Keratinocyte (primary cell): ENCODE measurements around the gene JMJD1C. TPM values are rescaled to one million over a fixed set of nuclear protein-coding genes. Genes with fewer than 3 reads are reported as not detected.
A peak's percentile ranks its signal among the peaks of the same experiment; 100 is the strongest.

Experiments used
- DNase-seq: peaks from one replicate; pipeline ENCODE4 v3.0.0-alpha.2; 2011; ENCODE audit warnings: low read depth, missing footprints, low spot score
- FAIRE-seq: peaks from 2 replicates; lab custom pipeline; 2011; peaks lifted over from hg19 to GRCh38; lab: Jason Lieb, UNC
- H2AFZ ChIP-seq: 2 replicates; pipeline ENCODE4 v1.6.0; 2012; ENCODE audit warnings: low read length, control low read depth, inconsistent platforms; ENCODE audit not compliant: control insufficient read depth
- H3K27ac ChIP-seq: 2 replicates; pipeline ENCODE4 v1.5.1; 2011; ENCODE audit warnings: low read length; ENCODE audit not compliant: control insufficient read depth, insufficient read depth
- H3K27me3 ChIP-seq: 3 replicates; pipeline ENCODE4 v1.6.0; 2011; ENCODE audit warnings: low read length; ENCODE audit not compliant: control insufficient read depth, insufficient read depth; ENCODE audit errors: extremely low read depth
- H3K36me3 ChIP-seq, 2 experiments: 2 replicates in 1 of 2; 3 replicates in 1 of 2; pipeline ENCODE4 v1.5.1; 2011; ENCODE audit warnings: low read length in 2 of 2, mild to moderate bottlenecking in 1 of 2; ENCODE audit not compliant: control insufficient read depth in 2 of 2, insufficient read depth in 2 of 2; ENCODE audit errors: extremely low read depth in 1 of 2
- H3K4me1 ChIP-seq: 3 replicates; pipeline ENCODE4 v1.5.1; 2011; ENCODE audit warnings: low read length; ENCODE audit not compliant: control insufficient read depth, insufficient read depth; ENCODE audit errors: extremely low read depth
- H3K4me2 ChIP-seq: 3 replicates; pipeline ENCODE4 v1.6.0; 2011; ENCODE audit warnings: low read depth, low read length; ENCODE audit not compliant: control insufficient read depth, insufficient read depth; ENCODE audit errors: extremely low read depth
- H3K4me3 ChIP-seq, 3 experiments: fragments of 200-600 bp in 1 of 3; sonication (generic) in 1 of 3; 2 replicates in 2 of 3; 3 replicates in 1 of 3; pipeline ENCODE4 v1.5.1; 2011 to 2016; ENCODE audit warnings: low read length in 3 of 3, mild to moderate bottlenecking in 3 of 3, control low read depth in 2 of 3, inconsistent platforms in 1 of 3, low read depth in 1 of 3, mixed read lengths in 1 of 3, mixed run types in 1 of 3, moderate library complexity in 1 of 3; ENCODE audit not compliant: control insufficient read depth in 2 of 3, insufficient read depth in 2 of 3; ENCODE audit errors: extremely low read depth in 1 of 3
- H3K79me2 ChIP-seq: 2 replicates; pipeline ENCODE4 v1.6.0; 2012; ENCODE audit warnings: low read length; ENCODE audit not compliant: control insufficient read depth, insufficient read depth
- H3K9ac ChIP-seq: 3 replicates; pipeline ENCODE4 v1.6.0; 2011; ENCODE audit warnings: low read length; ENCODE audit not compliant: control insufficient read depth, insufficient read depth; ENCODE audit errors: extremely low read depth
- H3K9me1 ChIP-seq: 3 replicates; pipeline ENCODE4 v1.6.0; 2011; ENCODE audit warnings: low read length; ENCODE audit not compliant: control insufficient read depth, insufficient read depth; ENCODE audit errors: extremely low read depth
- H3K9me3 ChIP-seq: 2 replicates; pipeline ENCODE4 v1.5.1; 2012; ENCODE audit warnings: low read depth, low read length; ENCODE audit not compliant: control insufficient read depth
- H4K20me1 ChIP-seq: 3 replicates; pipeline ENCODE4 v1.6.0; 2011; ENCODE audit warnings: low read length; ENCODE audit not compliant: control insufficient read depth, insufficient read depth; ENCODE audit errors: extremely low read depth
- EZH2 ChIP-seq: IDR thresholded peaks from one replicate; pipeline ENCODE4 v1.6.1; 2012; ENCODE audit warnings: inconsistent platforms, mild to moderate bottlenecking, low read length, moderate library complexity
- dilution Hi-C: fragments of 300-500 bp; cut with MboI; formaldehyde crosslinking; loops from one replicate; pipeline ENCODE4 v1.7.0; 2020; ENCODE audit warnings: low sequenced_read_pairs; ENCODE audit not compliant: extremely low pct_ligation_motif_present
- polyA plus RNA-seq, 5 experiments: library from polyadenylated mRNA; depleted of rRNA in 3 of 5; stranded (reverse) in 3 of 5; stranded (forward) in 1 of 5; unstranded in 1 of 5; fragments of >200 nt; gene quantifications; 1 replicate in 1 of 5; 2 replicates in 3 of 5; 3 replicates in 1 of 5; pipeline versions ENCODE4 v1.2.1 to v1.2.3, GENCODE V29; 2011 to 2012; ENCODE audit warnings: missing spikeins in 2 of 5, low read depth in 1 of 5, low replicate concordance in 1 of 5
- TF ChIP-seq, protein P1 (sequence below), 3 experiments: IDR thresholded peaks in 1 of 3; conservative IDR thresholded peaks in 1 of 3; optimal IDR thresholded peaks in 1 of 3; 2 replicates in 2 of 3; 3 replicates in 1 of 3; pipeline versions ENCODE3 to v1.5.1; 2011; ENCODE audit warnings: low read length in 3 of 3, mild to moderate bottlenecking in 3 of 3, moderate library complexity in 2 of 3, control low read depth in 1 of 3, inconsistent platforms in 1 of 3; ENCODE audit not compliant: insufficient read depth in 2 of 3; ENCODE audit errors: extremely low read depth in 1 of 3

JMJD1C gene
- polyA plus RNA-seq, 1 donor (not counting 4 experiments of a cell fraction or from before 2014, with no cell fraction given), result 38.2 TPM

DNA sequence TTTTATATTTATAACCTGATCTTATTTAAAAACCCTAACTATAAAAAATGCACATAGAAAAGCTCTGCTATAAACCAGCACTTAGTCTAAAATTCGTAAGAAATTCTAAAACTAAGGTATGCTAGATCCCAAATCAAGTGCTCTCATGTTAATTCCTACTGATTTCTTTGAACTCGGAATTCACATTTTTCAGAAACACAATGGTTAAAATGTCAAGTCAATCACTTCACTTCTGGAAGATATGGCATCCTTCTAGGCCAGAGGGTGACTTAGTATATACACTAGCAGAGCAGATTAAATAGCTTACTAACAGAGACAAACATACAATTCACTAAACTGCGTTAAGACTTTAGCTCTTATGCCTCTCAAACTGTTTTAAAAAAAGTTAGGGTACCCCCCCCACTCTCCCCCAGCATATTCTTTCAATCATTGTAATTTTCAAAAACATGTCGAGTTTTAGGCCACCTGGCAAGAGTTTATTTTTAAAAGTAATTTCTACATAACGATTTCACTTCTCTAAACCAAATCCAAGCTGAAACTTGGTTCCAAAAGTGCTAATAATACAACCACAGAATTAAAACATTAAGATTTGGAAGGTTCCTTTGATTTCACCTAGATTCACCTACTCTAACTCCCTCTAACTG is 203.2 kb downstream of the JMJD1C start:
- Histone ChIP-seq H3K36me3 (peaks cover 2 to 4% of the 10 kb centered on the region in 2 experiments), H3K4me3 (no peak overlapping the region), H3K27me3 (no peaks in the 10 kb centered on the region), H3K9me3 (no peaks in the 10 kb centered on the region), H2AFZ (no peak overlapping the region), H3K27ac (no peak overlapping the region), H4K20me1 (peaks cover 3% of the 10 kb centered on the region), H3K4me1 (no peaks in the 10 kb centered on the region), H3K4me2 (peak overlapping the region; percentile 33), H3K79me2 (peaks cover 90% of the 10 kb centered on the region), H3K9ac (no peak overlapping the region), H3K9me1 (peaks cover 2% of the 10 kb centered on the region)
- DNase-seq, result no peak
- TF ChIP-seq EZH2, result no peak
- TF ChIP-seq, protein P1, sequence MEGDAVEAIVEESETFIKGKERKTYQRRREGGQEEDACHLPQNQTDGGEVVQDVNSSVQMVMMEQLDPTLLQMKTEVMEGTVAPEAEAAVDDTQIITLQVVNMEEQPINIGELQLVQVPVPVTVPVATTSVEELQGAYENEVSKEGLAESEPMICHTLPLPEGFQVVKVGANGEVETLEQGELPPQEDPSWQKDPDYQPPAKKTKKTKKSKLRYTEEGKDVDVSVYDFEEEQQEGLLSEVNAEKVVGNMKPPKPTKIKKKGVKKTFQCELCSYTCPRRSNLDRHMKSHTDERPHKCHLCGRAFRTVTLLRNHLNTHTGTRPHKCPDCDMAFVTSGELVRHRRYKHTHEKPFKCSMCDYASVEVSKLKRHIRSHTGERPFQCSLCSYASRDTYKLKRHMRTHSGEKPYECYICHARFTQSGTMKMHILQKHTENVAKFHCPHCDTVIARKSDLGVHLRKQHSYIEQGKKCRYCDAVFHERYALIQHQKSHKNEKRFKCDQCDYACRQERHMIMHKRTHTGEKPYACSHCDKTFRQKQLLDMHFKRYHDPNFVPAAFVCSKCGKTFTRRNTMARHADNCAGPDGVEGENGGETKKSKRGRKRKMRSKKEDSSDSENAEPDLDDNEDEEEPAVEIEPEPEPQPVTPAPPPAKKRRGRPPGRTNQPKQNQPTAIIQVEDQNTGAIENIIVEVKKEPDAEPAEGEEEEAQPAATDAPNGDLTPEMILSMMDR (optimal IDR thresholded peaks at IDR 0.05 in 1 of 3, IDR thresholded peaks at IDR 0.05 in 1 of 3, conservative IDR thresholded peaks at IDR 0.05 in 1 of 3; ENCODE audit: extremely low read depth in 1 of 3, insufficient read depth in 2 of 3, low read length in 3 of 3), result no peak
- no peak for FAIRE-seq
- dilution Hi-C loops, result no loop called here

GRCh38 chr10:63261496-63261895 is 204.3 kb downstream of the JMJD1C start:
- Histone ChIP-seq H3K36me3 (peaks cover 2 to 4% of the 10 kb centered on the region in 2 experiments), H3K27ac (no peak overlapping the region), H3K79me2 (peaks cover 92% of the 10 kb centered on the region), H3K27me3 (no peaks in the 10 kb centered on the region), H3K9me1 (peaks cover 2% of the 10 kb centered on the region), H3K9ac (no peak overlapping the region), H3K4me1 (no peaks in the 10 kb centered on the region), H2AFZ (no peak overlapping the region), H3K9me3 (no peaks in the 10 kb centered on the region), H3K4me2 (no peak overlapping the region), H4K20me1 (peaks cover 3% of the 10 kb centered on the region), H3K4me3 (no peak overlapping the region)
- FAIRE-seq, result no peak
- dilution Hi-C loops, result no loop called here
- no peak for DNase-seq
- TF ChIP-seq, protein P1 (optimal IDR thresholded peaks at IDR 0.05 in 1 of 3, IDR thresholded peaks at IDR 0.05 in 1 of 3, conservative IDR thresholded peaks at IDR 0.05 in 1 of 3; ENCODE audit: extremely low read depth in 1 of 3, insufficient read depth in 2 of 3, low read length in 3 of 3), result no peak
- no peak for TF ChIP-seq EZH2
